NCI-H345 treated with DMSO at 0.1 percent for 48 hours (cell line): ENCODE data around the gene RAB34.

Source experiments
- DNase-seq: peaks from one replicate; lab custom pipeline; 2025; ENCODE audit not compliant: unreplicated experiment; lab: John Stamatoyannopoulos, UW

The RAB34 gene

DNA sequence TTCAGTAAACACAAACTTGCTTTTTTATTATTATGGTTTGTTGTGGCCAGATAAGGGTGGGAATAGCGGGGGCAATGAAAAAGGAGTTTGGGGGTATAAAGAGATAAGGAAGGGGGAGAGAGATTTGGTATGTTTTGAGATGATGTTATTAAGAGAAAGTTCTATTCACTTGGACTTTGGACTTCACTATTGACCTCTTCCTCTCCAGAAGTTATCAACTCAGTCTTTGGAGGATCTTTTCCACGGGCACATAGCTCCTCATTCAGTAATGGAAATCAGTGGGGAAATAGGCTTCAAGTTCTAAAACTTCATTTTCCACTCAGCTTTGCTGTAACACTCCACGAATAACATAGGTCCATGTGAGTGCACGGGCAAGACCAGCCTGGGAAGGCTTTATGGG lies 29.2 kb downstream of the RAB34 start:
- no peak for DNase-seq

GRCh38 chr17:28686296-28686695 lies 31.4 kb downstream of the RAB34 start:
- no peak for DNase-seq

DNA sequence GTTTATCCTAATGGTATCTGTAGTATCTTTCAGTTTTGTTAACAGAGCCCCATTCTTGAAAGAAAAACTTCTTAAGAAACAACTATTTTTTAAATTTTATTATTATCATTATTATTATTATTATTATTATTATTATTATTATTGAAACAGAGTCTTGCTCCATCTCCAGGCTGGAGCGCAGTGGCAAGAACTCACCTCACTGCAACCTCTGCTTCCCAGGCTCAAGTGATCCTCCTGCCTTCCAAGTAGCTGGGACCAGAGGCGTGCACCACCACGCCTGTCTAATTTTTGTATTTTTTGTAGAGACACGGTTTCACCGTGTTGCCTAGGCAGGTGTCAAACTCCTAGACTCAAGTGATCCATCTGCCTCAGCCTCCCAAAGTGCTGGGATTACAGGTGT lies 32.3 kb downstream of the RAB34 start:
- no peak for DNase-seq

DNA sequence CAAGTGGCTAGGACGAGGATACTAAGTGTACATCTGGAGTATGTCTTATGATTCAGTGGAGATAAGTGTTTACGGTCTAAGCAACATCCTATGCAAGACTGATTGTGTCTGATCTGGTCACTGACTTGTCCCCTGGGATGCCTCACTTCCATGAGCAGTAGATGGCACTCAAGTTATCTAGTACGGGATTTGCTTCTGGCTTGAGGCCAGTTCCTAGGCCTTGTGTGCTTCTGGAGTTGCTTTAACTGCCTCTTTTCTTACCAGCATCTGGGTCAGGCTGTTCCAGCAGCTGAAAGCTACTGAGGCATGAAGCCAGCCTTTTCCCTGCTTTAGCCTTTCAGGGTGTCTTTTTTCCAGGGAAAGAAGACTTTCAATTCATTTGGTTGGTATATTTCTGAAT lies 32.7 kb downstream of the RAB34 start:
- DNase-seq = peak; percentile 58

GRCh38 chr17:28682655-28683054 lies 35.0 kb downstream of the RAB34 start:
- no peak for DNase-seq

GRCh38 chr17:28675980-28676379 lies 41.7 kb downstream of the RAB34 start:
- DNase-seq = no peak

DNA sequence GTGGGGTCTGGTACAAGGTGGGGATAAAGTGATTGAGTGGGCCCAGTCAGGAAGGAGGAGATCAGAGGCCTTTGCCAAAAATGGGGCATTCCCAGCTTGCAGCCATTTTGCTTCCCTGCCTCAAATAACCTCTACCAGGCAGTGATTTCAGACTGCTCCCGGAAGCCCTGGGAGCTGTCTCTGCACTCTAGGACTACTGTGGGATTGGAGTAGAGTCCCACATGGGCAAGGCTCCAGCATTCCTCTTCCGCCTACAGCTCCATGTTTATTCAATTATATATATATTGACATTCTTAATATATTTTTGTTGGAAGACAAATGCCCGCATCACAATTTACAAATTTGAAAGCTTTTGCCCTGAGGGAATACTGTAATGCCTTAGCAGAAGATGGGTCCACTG lies 42.2 kb downstream of the RAB34 start:
- no peak for DNase-seq

DNA sequence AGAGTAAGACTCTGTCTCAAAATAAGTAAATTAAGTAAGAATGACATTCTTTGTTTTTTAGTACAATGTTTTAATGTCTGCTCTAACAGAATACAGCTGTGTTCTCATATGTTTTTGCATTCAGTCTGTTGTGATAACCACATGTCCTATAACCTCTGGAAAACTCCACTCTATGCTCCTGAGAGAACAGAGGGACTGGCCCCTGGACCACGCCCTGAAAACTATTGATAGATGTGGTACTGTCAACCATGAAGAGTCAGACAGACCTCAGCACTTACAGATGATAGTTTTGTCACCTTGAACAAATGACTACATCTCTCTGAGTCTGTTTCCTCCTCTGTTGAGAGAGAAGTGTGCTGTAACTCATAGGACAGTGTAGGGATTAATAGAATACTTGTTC lies 47.8 kb downstream of the RAB34 start:
- no peak for DNase-seq

GRCh38 chr17:28667870-28668269 lies 49.8 kb downstream of the RAB34 start:
- no peak for DNase-seq

- no peak for DNase-seq
Measured at GRCh38 chr17:28665994-28666393, 51.7 kb downstream of the RAB34 start.
